Measurements from ENCODE around the gene ATP6V0A4.
"Not testable (repeated sequence)": the region's sequence is repeated elsewhere in the genome, so short reads cannot be mapped to it uniquely, and the experiment has no call there.

ATP6V0A4 gene

GRCh38 chr7:138701537-138701923, 96.5 kb downstream of the ATP6V0A4 start:
- DNase-seq: no peak

GRCh38 chr7:138700857-138701536, 97.0 kb downstream of the ATP6V0A4 start, which contains the start of gene SVOPL:
Gene SVOPL (minus strand): TSS chr7:138701362. CDS start chr7:138679045, 22,317 bp downstream.
- no peak for DNase-seq

- no peak for DNase-seq
Measured at GRCh38 chr7:138699661-138700060, 98.3 kb downstream of the ATP6V0A4 start.

GRCh38 chr7:138698281-138698680, 99.7 kb downstream of the ATP6V0A4 start:
- no peak for DNase-seq

GRCh38 chr7:138697535-138698182, 100.3 kb downstream of the ATP6V0A4 start:
- DNase-seq: no peak

GRCh38 chr7:138695776-138696175, 102.2 kb downstream of the ATP6V0A4 start:
- not testable (repeated sequence) for DNase-seq

GRCh38 chr7:138695106-138695505, 102.9 kb downstream of the ATP6V0A4 start:
- no peak for DNase-seq

- DNase-seq: no peak
Measured at GRCh38 chr7:138691178-138691577, 106.8 kb downstream of the ATP6V0A4 start.

- DNase-seq: no peak
Measured at GRCh38 chr7:138690495-138690894, 107.5 kb downstream of the ATP6V0A4 start.

- not testable (repeated sequence) for DNase-seq
Measured at GRCh38 chr7:138688037-138688436, 110.0 kb downstream of the ATP6V0A4 start.

- DNase-seq: no peak
Measured at GRCh38 chr7:138684340-138684739, 113.7 kb downstream of the ATP6V0A4 start.

GRCh38 chr7:138679793-138680192, 118.2 kb downstream of the ATP6V0A4 start:
- DNase-seq: no peak

- DNase-seq: no peak
Measured at GRCh38 chr7:138670594-138670993, 127.4 kb downstream of the ATP6V0A4 start.

GRCh38 chr7:138669364-138669763, 128.6 kb downstream of the ATP6V0A4 start:
- DNase-seq: no peak

- DNase-seq: no peak
Measured at GRCh38 chr7:138668946-138669345, 129.1 kb downstream of the ATP6V0A4 start.

- DNase-seq: no peak
Measured at GRCh38 chr7:138668229-138668596, 129.8 kb downstream of the ATP6V0A4 start.

- DNase-seq: no peak
Measured at GRCh38 chr7:138667535-138668228, 130.3 kb downstream of the ATP6V0A4 start.

GRCh38 chr7:138666385-138666784, 131.6 kb downstream of the ATP6V0A4 start:
- DNase-seq: no peak

GRCh38 chr7:138665669-138666140, 132.3 kb downstream of the ATP6V0A4 start:
- DNase-seq: peak in 22 of 56 donors; percentile 1 to 55 (median 16)

- DNase-seq: no peak
Measured at GRCh38 chr7:138665249-138665648, 132.7 kb downstream of the ATP6V0A4 start.

- peak in 7 of 56 donors; percentile 5 to 39 (median 17) for DNase-seq
Measured at GRCh38 chr7:138663725-138664710, 134.0 kb downstream of the ATP6V0A4 start.

Data from amygdala (tissue), 56 donors.